GM12865 (cell line): ENCODE results near the gene PLA2G15.

ENCODE experiments used
- DNase-seq: peaks from one replicate; pipeline ENCODE4 v3.0.0; 2010; ENCODE audit warnings: low read depth
- H3K4me3 ChIP-seq: 2 replicates; pipeline ENCODE4 v1.5.1; 2011; ENCODE audit warnings: mild to moderate bottlenecking, low read depth, low read length, control low read depth
- CTCF ChIP-seq: IDR thresholded peaks from 2 replicates; pipeline ENCODE4 v1.5.1; 2011; ENCODE audit warnings: low read length, control low read depth, low read depth, inconsistent platforms; ENCODE audit not compliant: insufficient read depth; ENCODE audit errors: missing control alignments

The PLA2G15 gene

GRCh38 chr16:68232335-68232734 is 12.8 kb upstream of the PLA2G15 start:
- H3K4me3 ChIP-seq, result no peak overlapping the region
- no peak for TF ChIP-seq CTCF
- no peak for DNase-seq

DNA sequence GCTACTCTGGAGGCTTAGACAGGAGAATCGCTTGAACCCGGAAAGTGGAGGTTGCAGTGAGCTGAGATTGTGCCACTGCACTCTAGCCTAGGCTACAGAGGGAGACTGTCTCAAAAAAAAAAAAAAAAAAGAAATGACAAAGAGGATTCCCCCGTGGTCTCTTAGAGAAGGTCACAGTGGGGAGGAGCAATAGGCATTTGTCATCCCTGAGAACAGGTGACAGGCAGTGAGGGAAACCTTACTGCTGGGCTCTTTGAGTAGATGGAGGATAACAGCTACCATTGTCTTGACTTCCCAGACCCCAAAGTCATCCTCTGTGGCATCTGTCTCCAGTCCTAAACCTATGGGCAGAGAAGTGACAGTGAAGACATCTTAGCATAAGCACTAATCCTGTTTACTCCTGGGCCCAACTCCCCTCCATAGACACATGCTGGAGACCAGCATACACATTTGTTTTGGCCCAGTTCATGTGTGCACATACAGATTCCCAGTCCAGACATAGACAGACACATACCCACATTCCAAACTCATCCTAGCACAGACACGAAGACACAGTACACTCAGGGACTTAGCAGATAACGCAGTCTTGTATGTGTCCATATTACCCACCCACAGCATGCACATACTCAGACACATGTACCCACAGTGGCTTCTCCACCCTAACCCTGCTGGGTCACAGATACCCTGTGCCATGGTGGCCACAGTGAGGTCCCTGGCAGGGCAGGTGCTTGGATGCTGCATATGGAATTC is 11.9 kb upstream of the PLA2G15 start:
- no peak for DNase-seq
- TF ChIP-seq CTCF, result no peak
- H3K4me3 ChIP-seq, result no peak overlapping the region

DNA sequence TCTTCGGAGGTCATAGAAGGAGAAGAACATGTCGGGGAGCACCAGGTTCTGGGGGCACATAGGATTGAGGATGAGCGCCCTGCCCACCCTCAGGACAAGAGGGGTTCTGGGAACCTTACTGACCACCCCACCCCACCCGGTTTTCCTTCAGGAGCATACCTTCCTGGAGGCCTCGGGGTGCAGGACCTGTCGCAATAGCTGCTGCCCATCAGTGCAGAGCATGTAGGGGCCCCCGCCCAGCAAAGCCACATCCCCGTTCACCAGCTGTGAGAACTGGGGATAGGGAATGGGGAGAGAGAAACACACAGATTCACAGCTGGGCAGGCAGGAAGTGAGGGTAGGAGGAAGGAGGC is 11.4 kb upstream of the PLA2G15 start:
- DNase-seq, result no peak
- no peak for TF ChIP-seq CTCF
- H3K4me3 ChIP-seq, result no peak overlapping the region

- TF ChIP-seq CTCF, result no peak
- no peak overlapping the region for H3K4me3 ChIP-seq
- no peak for DNase-seq
These were observed 10.7 kb upstream of the PLA2G15 start for GRCh38 chr16:68234188-68235107.

DNA sequence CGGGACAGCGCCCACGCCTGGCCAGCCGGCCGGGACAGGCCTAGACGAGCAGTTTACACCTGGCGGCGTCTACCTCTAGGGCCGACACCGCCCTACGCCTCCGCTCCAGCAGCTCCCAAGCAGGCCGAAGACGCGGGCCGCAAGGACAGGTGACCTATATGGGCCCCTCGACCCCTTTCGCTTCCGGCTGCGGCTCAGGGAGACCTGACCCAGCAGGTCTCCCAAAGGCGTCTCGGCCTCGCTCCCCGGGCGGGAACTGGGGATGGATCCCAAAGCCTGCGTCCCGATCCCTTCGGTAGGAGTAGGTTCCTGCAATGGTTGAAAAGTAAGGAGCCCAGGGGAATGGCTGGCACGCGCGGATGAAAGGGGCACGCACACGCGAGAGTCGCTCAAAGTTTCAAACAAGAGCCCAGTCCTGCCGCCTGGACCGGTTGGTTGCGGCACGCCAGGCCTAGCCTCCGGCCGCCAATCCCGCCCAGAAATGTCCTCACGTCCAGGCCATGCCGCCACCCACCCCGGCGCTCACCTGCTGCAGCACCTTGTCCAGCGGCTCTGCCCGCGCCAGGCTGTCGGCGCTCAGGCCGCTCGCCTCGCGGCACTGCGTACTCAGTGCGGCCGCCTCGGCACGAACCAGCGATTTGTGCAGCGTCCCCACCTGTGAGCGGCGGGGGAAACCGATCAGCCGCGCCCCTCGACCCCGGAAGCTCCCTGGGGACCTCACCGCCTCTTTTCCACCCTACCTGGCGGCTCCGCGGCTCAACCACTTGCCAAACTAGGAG is 9.9 kb upstream of the PLA2G15 start:
- H3K4me3 ChIP-seq, result no peak overlapping the region
- no peak for DNase-seq
- TF ChIP-seq CTCF, result no peak

- H3K4me3 ChIP-seq, result peak within 1 kb of the TSS; percentile 57
- DNase-seq, result no peak
- no peak for TF ChIP-seq CTCF
These were observed 9.4 kb upstream of the PLA2G15 start, which contains the start of gene ESRP2 for GRCh38 chr16:68235887-68236136. TSS of gene ESRP2 (minus strand) at chr16:68236127. CDS start at chr16:68236045, 82 bp downstream.
